ENCODE data around the gene GALNT2.

GRCh38 chr1:230261928-230262650, 195.1 kb downstream of the GALNT2 start:
- TF ChIP-seq CTCF (IDR thresholded peaks at IDR 0.05) (no peak), POLR2A (IDR thresholded peaks at IDR 0.05) (no peak)

Data from ovary (tissue), 3 donors.